NB4 (cell line): ENCODE data around the gene HCAR1.

ENCODE experiments used
- POLR2A ChIP-seq: IDR thresholded peaks from 2 replicates; pipeline ENCODE4 v1.6.1; 2011; ENCODE audit warnings: mild to moderate bottlenecking; ENCODE audit not compliant: insufficient read length; ENCODE audit errors: extremely low read depth
- TF ChIP-seq, protein P1 (sequence below): IDR thresholded peaks from one replicate; pipeline ENCODE4 v1.5.1; 2012; ENCODE audit warnings: low read depth, low read length

DNA sequence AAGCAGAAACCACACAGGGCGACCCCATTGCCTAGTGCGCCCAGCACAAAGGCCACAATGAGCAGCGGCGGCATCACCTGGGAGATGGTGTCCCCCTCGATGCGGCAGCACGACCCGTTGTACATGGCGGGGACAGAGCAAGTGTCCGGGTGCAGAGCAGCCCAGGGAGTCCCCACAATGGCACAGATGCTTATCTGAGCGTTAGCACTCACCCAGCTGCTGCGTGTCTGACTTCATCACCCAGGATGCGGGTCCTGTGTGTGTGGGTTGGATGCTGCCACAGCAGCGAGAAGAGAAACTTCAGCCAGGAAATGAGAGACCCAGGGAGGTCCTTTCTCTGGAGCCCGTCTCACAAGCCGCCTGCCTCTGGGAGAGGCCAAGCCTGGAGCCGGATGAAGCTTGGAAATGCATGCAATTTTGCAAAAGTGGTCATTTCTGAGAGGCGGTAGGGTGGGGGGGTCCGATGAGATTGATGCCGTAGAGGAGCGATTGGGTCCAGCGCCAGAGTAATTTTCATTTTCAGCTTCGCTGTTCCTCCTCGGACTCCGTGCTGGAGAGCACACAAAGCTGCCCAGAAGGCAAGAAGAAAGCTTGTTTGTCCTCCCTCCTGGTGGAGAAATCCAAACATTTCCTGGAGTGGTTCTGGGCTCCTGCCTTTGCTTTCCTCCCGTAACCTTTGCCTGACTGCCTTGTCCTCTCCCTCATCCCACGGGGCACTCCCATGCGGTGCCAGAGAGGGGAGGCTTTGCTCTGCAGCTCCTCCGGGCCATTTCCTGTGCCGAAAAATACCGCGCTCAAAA is at the start of gene HCAR1:
- TF ChIP-seq, protein P1, sequence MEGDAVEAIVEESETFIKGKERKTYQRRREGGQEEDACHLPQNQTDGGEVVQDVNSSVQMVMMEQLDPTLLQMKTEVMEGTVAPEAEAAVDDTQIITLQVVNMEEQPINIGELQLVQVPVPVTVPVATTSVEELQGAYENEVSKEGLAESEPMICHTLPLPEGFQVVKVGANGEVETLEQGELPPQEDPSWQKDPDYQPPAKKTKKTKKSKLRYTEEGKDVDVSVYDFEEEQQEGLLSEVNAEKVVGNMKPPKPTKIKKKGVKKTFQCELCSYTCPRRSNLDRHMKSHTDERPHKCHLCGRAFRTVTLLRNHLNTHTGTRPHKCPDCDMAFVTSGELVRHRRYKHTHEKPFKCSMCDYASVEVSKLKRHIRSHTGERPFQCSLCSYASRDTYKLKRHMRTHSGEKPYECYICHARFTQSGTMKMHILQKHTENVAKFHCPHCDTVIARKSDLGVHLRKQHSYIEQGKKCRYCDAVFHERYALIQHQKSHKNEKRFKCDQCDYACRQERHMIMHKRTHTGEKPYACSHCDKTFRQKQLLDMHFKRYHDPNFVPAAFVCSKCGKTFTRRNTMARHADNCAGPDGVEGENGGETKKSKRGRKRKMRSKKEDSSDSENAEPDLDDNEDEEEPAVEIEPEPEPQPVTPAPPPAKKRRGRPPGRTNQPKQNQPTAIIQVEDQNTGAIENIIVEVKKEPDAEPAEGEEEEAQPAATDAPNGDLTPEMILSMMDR = no peak
- no peak for TF ChIP-seq POLR2A
